HEK293 (cell line): ENCODE measurements around the gene RETREG2.
A peak's percentile ranks its signal among the peaks of the same experiment; 100 is the strongest.

ENCODE experiments used
- CTCF ChIA-PET: fragments of 350-600 bp; formaldehyde crosslinking; extraction: SDS; loops from one replicate; lab custom pipeline; 2021; ENCODE audit warnings: antibody characterized with exemption; lab: Yijun Ruan, JAX
- POLR2A ChIA-PET: fragments of 300-600 bp; formaldehyde crosslinking; extraction: SDS; loops from one replicate; lab custom pipeline; 2020; ENCODE audit warnings: antibody characterized with exemption, inconsistent platforms; lab: Yijun Ruan, JAX
- H3K27ac ChIP-seq: fragments of 200-500 bp; sonication (Bioruptor generic); 2 replicates; pipeline ENCODE4 v1.5.1; 2014; ENCODE audit warnings: low read depth, low read length, control low read depth, inconsistent platforms; ENCODE audit errors: extremely low read depth
- H3K36me3 ChIP-seq, 2 experiments: fragments of 200-500 bp in 1 of 2; sonication (Bioruptor generic) in 1 of 2; 1 replicate in 1 of 2; 2 replicates in 1 of 2; pipeline ENCODE4 v1.5.1; 2014 to 2017; ENCODE audit warnings: inconsistent platforms in 2 of 2, low read length in 2 of 2; ENCODE audit not compliant: control insufficient read depth in 2 of 2, insufficient read depth in 1 of 2
- H3K4me1 ChIP-seq: fragments of 200-500 bp; sonication (Bioruptor generic); 2 replicates; pipeline ENCODE4 v1.5.1; 2014; ENCODE audit warnings: mild to moderate bottlenecking, low read length, inconsistent platforms; ENCODE audit not compliant: control insufficient read depth, insufficient read depth
- H3K4me3 ChIP-seq: 2 replicates; pipeline ENCODE4 v1.5.1; 2011; ENCODE audit warnings: low read depth, mild to moderate bottlenecking, control low read depth, low read length, moderate library complexity
- H3K9me3 ChIP-seq: fragments of 200-500 bp; sonication (Bioruptor generic); 2 replicates; pipeline ENCODE4 v1.5.1; 2014; ENCODE audit warnings: low read depth, low read length, inconsistent platforms; ENCODE audit not compliant: control insufficient read depth, insufficient read depth
- EGR2 ChIP-seq: fragments of 450-650 bp; formaldehyde crosslinking; IDR thresholded peaks from 2 replicates; pipeline ENCODE4 v1.5.1; 2016; ENCODE audit warnings: low read depth, missing biosample characterization, missing genetic modification characterization
- GLI4 ChIP-seq: fragments of 450-650 bp; formaldehyde crosslinking; IDR thresholded peaks from 2 replicates; pipeline ENCODE4 v1.5.1; 2016; ENCODE audit warnings: missing biosample characterization, missing genetic modification characterization
- KLF10 ChIP-seq: fragments of 450-650 bp; IDR thresholded peaks from 2 replicates; pipeline ENCODE4 v1.5.1; 2018; ENCODE audit warnings: missing biosample characterization, mild to moderate bottlenecking, missing genetic modification characterization
- MZF1 ChIP-seq: fragments of 450-650 bp; formaldehyde crosslinking; IDR thresholded peaks from 2 replicates; pipeline ENCODE4 v1.5.1; 2017; ENCODE audit warnings: missing biosample characterization, missing genetic modification characterization, borderline replicate concordance
- SCRT2 ChIP-seq: fragments of 450-650 bp; formaldehyde crosslinking; IDR thresholded peaks from 2 replicates; pipeline ENCODE4 v1.5.1; 2016; ENCODE audit warnings: missing biosample characterization, missing genetic modification characterization
- SP2 ChIP-seq: fragments of 450-650 bp; formaldehyde crosslinking; IDR thresholded peaks from 2 replicates; pipeline ENCODE4 v1.5.1; 2016; ENCODE audit warnings: missing biosample characterization, missing genetic modification characterization
- YY2 ChIP-seq: fragments of 450-650 bp; formaldehyde crosslinking; IDR thresholded peaks from 2 replicates; pipeline ENCODE4 v1.5.1; 2016; ENCODE audit warnings: missing biosample characterization, missing genetic modification characterization
- ZFP37 ChIP-seq: fragments of 450-650 bp; formaldehyde crosslinking; IDR thresholded peaks from 2 replicates; pipeline ENCODE4 v1.5.1; 2016; ENCODE audit warnings: missing biosample characterization, missing genetic modification characterization
- ZNF19 ChIP-seq: fragments of 450-650 bp; formaldehyde crosslinking; IDR thresholded peaks from 2 replicates; pipeline ENCODE4; 2016; ENCODE audit warnings: missing biosample characterization, missing genetic modification characterization, low read depth
- ZNF2 ChIP-seq: fragments of 450-650 bp; formaldehyde crosslinking; IDR thresholded peaks from 2 replicates; pipeline ENCODE4 v1.5.1; 2016; ENCODE audit warnings: missing biosample characterization, missing genetic modification characterization
- ZNF202 ChIP-seq: fragments of 450-650 bp; formaldehyde crosslinking; IDR thresholded peaks from 2 replicates; pipeline ENCODE4 v1.5.1; 2016; ENCODE audit warnings: missing biosample characterization, missing genetic modification characterization, borderline replicate concordance
- ZNF239 ChIP-seq: fragments of 450-650 bp; formaldehyde crosslinking; IDR thresholded peaks from 2 replicates; pipeline ENCODE4 v1.5.1; 2016; ENCODE audit warnings: missing biosample characterization, missing genetic modification characterization
- ZNF324 ChIP-seq: fragments of 450-650 bp; formaldehyde crosslinking; IDR thresholded peaks from 2 replicates; pipeline ENCODE4 v1.5.1; 2016; ENCODE audit warnings: missing biosample characterization, missing genetic modification characterization
- ZNF335 ChIP-seq: fragments of 450-650 bp; formaldehyde crosslinking; conservative IDR thresholded peaks from 2 replicates; pipeline ENCODE4 v1.5.1; 2016; ENCODE audit warnings: missing biosample characterization, missing genetic modification characterization
- ZNF501 ChIP-seq: fragments of 450-650 bp; formaldehyde crosslinking; IDR thresholded peaks from 2 replicates; pipeline ENCODE4 v1.5.1; 2016; ENCODE audit warnings: missing biosample characterization, missing genetic modification characterization
- ZNF558 ChIP-seq: fragments of 450-650 bp; formaldehyde crosslinking; IDR thresholded peaks from 2 replicates; pipeline ENCODE4 v1.5.1; 2016; ENCODE audit warnings: missing biosample characterization, missing genetic modification characterization
- ZNF560 ChIP-seq: fragments of 450-650 bp; formaldehyde crosslinking; IDR thresholded peaks from 2 replicates; pipeline ENCODE4 v1.5.1; 2017; ENCODE audit warnings: missing biosample characterization, missing genetic modification characterization, borderline replicate concordance
- ZNF571 ChIP-seq: fragments of 450-650 bp; formaldehyde crosslinking; IDR thresholded peaks from 2 replicates; pipeline ENCODE4 v1.5.0; 2017; ENCODE audit warnings: missing biosample characterization, missing genetic modification characterization
- ZNF596 ChIP-seq: fragments of 450-650 bp; IDR thresholded peaks from 2 replicates; pipeline ENCODE4 v1.5.0; 2018; ENCODE audit warnings: missing biosample characterization, mild to moderate bottlenecking, missing genetic modification characterization, moderate library complexity
- ZNF624 ChIP-seq: fragments of 450-650 bp; formaldehyde crosslinking; IDR thresholded peaks from 2 replicates; pipeline ENCODE4 v1.5.1; 2017; ENCODE audit warnings: missing biosample characterization, missing genetic modification characterization
- ZNF658 ChIP-seq: fragments of 450-650 bp; formaldehyde crosslinking; IDR thresholded peaks from 2 replicates; pipeline ENCODE4; 2016; ENCODE audit warnings: missing biosample characterization, missing genetic modification characterization
- ZNF670 ChIP-seq: fragments of 450-650 bp; formaldehyde crosslinking; IDR thresholded peaks from 2 replicates; pipeline ENCODE4 v1.5.1; 2016; ENCODE audit warnings: missing biosample characterization, missing genetic modification characterization, low read depth
- ZNF677 ChIP-seq: fragments of 450-650 bp; IDR thresholded peaks from 2 replicates; pipeline ENCODE4 v1.5.0; 2018; ENCODE audit warnings: missing biosample characterization, mild to moderate bottlenecking, missing genetic modification characterization, moderate library complexity
- ZNF76 ChIP-seq: fragments of 450-650 bp; formaldehyde crosslinking; IDR thresholded peaks from 2 replicates; pipeline ENCODE4; 2016; ENCODE audit warnings: low read depth, missing biosample characterization, missing genetic modification characterization, borderline replicate concordance
- ZNF777 ChIP-seq: fragments of 450-650 bp; formaldehyde crosslinking; IDR thresholded peaks from 2 replicates; pipeline ENCODE4 v1.5.1; 2017; ENCODE audit warnings: missing biosample characterization, missing genetic modification characterization, borderline replicate concordance
- TF ChIP-seq, protein P1 (sequence below): fragments of 450-650 bp; formaldehyde crosslinking; IDR thresholded peaks from 2 replicates; pipeline ENCODE4 v1.5.1; 2016; ENCODE audit warnings: missing biosample characterization, missing genetic modification characterization
- TF ChIP-seq, protein P2 (sequence below): fragments of 450-650 bp; formaldehyde crosslinking; IDR thresholded peaks from 2 replicates; pipeline ENCODE4 v1.5.1; 2016; ENCODE audit warnings: missing biosample characterization, missing genetic modification characterization
- TF ChIP-seq, protein P3 (sequence below): fragments of 450-650 bp; formaldehyde crosslinking; IDR thresholded peaks from 2 replicates; pipeline ENCODE4 v1.5.1; 2016; ENCODE audit warnings: missing biosample characterization, missing genetic modification characterization, borderline replicate concordance

Gene RETREG2, protein sequence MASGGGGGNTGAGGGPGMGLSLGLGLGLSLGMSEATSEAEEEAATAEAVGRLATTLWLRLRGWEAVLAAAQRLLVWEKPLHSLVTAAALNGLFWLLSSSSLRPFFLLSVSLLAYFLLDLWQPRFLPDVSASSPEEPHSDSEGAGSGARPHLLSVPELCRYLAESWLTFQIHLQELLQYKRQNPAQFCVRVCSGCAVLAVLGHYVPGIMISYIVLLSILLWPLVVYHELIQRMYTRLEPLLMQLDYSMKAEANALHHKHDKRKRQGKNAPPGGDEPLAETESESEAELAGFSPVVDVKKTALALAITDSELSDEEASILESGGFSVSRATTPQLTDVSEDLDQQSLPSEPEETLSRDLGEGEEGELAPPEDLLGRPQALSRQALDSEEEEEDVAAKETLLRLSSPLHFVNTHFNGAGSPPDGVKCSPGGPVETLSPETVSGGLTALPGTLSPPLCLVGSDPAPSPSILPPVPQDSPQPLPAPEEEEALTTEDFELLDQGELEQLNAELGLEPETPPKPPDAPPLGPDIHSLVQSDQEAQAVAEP

DNA sequence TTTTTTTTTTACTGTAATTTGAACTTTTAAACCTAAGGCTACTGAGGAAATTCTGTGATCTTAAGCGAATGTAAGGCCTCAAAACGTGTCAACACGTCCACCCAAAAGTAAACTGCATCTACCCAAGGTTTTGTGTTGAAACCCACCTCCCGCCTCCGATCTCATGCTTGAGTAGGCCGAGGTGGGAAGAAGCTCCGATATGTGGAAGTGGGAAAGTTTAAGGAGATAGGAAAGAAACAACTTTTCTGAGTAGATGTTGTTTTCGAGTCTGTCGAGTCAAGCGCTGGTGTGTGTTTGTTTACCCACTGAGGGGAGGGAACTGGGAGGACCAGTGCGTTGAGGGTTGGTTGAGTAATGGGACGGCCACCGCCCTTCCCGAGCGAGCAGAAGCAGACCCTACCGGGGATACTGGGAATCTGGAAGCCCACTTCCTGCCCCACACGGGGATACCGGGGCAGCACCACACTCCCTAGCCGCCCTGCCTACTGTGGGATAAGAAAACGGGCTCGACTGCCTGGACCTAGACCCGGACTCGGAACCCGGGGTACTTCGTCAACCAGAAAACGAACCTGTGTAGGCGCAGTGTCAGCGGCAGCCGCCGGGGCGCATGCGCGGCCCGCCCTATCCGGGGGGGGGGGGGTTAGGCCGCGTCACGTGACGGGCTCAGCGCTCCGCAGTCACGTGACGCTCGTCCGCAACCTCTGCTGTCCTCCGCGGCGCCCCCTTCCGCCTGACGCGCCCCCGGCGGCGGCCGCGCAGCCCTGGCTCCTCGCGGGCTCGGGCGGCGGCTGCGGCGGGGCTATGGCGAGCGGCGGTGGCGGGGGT is at the start of gene RETREG2:
Gene RETREG2, plus strand, starts transcription at position 724 of the 825 bp plus-strand sequence. Its CDS starts 78 bp downstream, at position 802.
- POLR2A ChIA-PET: interaction anchor here (2.7 kb wide), 1 partner anchor 29 kb away, joined by 27 read pairs; the partner anchor contains the start of gene ZFAND2B
- H3K27ac ChIP-seq: peak within 1 kb of the TSS; percentile 79
- H3K9me3 ChIP-seq: no peaks in the 10 kb centered on the region
- CTCF ChIA-PET: interaction anchor here (0.6 to 1.2 kb wide), 2 partner anchors 67 to 116 kb away, joined by 3 read pairs; partner anchors contain the start of genes GLB1L and STK16
- H3K36me3 ChIP-seq: peaks cover 4 to 57% of the 10 kb centered on the region in 2 experiments; a peak in 2 of 3 replicates
- peaks cover 6% of the 10 kb centered on the region; the same call in 1 of the 2 replicates for H3K4me1 ChIP-seq
- peak within 1 kb of the TSS; percentile 78 for H3K4me3 ChIP-seq
- no peak for TF ChIP-seq ZNF777 (tag by site-specific recombination)
- no peak for TF ChIP-seq ZNF19 (tag by site-specific recombination)
- TF ChIP-seq ZNF335 (tag by site-specific recombination): peak; percentile 57
- no peak for TF ChIP-seq ZNF558
- no peak for TF ChIP-seq ZNF202
- TF ChIP-seq ZNF501 (tag by site-specific recombination): no peak
- TF ChIP-seq, protein P1, sequence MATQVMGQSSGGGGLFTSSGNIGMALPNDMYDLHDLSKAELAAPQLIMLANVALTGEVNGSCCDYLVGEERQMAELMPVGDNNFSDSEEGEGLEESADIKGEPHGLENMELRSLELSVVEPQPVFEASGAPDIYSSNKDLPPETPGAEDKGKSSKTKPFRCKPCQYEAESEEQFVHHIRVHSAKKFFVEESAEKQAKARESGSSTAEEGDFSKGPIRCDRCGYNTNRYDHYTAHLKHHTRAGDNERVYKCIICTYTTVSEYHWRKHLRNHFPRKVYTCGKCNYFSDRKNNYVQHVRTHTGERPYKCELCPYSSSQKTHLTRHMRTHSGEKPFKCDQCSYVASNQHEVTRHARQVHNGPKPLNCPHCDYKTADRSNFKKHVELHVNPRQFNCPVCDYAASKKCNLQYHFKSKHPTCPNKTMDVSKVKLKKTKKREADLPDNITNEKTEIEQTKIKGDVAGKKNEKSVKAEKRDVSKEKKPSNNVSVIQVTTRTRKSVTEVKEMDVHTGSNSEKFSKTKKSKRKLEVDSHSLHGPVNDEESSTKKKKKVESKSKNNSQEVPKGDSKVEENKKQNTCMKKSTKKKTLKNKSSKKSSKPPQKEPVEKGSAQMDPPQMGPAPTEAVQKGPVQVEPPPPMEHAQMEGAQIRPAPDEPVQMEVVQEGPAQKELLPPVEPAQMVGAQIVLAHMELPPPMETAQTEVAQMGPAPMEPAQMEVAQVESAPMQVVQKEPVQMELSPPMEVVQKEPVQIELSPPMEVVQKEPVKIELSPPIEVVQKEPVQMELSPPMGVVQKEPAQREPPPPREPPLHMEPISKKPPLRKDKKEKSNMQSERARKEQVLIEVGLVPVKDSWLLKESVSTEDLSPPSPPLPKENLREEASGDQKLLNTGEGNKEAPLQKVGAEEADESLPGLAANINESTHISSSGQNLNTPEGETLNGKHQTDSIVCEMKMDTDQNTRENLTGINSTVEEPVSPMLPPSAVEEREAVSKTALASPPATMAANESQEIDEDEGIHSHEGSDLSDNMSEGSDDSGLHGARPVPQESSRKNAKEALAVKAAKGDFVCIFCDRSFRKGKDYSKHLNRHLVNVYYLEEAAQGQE: no peak
- no peak for TF ChIP-seq GLI4
- no peak for TF ChIP-seq ZNF324
- no peak for TF ChIP-seq SCRT2 (tag by site-specific recombination)
- no peak for TF ChIP-seq EGR2 (tag by site-specific recombination)
- TF ChIP-seq ZNF560: no peak
- TF ChIP-seq, protein P2, sequence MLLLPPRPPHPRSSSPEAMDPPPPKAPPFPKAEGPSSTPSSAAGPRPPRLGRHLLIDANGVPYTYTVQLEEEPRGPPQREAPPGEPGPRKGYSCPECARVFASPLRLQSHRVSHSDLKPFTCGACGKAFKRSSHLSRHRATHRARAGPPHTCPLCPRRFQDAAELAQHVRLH (tag by site-specific recombination): no peak
- peak; percentile 58; the same call in 1 of the 2 replicates for TF ChIP-seq KLF10
- TF ChIP-seq, protein P3, sequence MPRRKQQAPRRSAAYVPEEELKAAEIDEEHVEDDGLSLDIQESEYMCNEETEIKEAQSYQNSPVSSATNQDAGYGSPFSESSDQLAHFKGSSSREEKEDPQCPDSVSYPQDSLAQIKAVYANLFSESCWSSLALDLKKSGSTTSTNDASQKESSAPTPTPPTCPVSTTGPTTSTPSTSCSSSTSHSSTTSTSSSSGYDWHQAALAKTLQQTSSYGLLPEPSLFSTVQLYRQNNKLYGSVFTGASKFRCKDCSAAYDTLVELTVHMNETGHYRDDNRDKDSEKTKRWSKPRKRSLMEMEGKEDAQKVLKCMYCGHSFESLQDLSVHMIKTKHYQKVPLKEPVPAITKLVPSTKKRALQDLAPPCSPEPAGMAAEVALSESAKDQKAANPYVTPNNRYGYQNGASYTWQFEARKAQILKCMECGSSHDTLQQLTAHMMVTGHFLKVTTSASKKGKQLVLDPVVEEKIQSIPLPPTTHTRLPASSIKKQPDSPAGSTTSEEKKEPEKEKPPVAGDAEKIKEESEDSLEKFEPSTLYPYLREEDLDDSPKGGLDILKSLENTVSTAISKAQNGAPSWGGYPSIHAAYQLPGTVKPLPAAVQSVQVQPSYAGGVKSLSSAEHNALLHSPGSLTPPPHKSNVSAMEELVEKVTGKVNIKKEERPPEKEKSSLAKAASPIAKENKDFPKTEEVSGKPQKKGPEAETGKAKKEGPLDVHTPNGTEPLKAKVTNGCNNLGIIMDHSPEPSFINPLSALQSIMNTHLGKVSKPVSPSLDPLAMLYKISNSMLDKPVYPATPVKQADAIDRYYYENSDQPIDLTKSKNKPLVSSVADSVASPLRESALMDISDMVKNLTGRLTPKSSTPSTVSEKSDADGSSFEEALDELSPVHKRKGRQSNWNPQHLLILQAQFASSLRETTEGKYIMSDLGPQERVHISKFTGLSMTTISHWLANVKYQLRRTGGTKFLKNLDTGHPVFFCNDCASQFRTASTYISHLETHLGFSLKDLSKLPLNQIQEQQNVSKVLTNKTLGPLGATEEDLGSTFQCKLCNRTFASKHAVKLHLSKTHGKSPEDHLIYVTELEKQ (tag by site-specific recombination): no peak
- TF ChIP-seq ZNF670 (tag by site-specific recombination): no peak
- TF ChIP-seq MZF1 (tag by site-specific recombination): no peak
- TF ChIP-seq ZNF596 (tag by site-specific recombination): no peak
- no peak for TF ChIP-seq ZNF658
- no peak for TF ChIP-seq ZFP37
- TF ChIP-seq ZNF76 (tag by site-specific recombination): peak; percentile 60; the same call in 1 of the 2 replicates
- no peak for TF ChIP-seq ZNF2 (tag by site-specific recombination)
- peak; percentile 71 for TF ChIP-seq SP2
- TF ChIP-seq ZNF571: no peak
- TF ChIP-seq ZNF624 (tag by site-specific recombination): no peak
- no peak for TF ChIP-seq ZNF239 (tag by site-specific recombination)
- no peak for TF ChIP-seq YY2 (tag by site-specific recombination)
- TF ChIP-seq ZNF677 (tag by site-specific recombination): no peak
